Prostate gland (tissue), 2 donors: Measurements from ENCODE around the gene ACOT8.

Source experiments
- CTCF ChIP-seq, 4 experiments: fragments of 200-600 bp in 2 of 4; fragments of 450-650 bp in 2 of 4; sonication (generic) in 2 of 4; IDR thresholded peaks; 1 replicate in 3 of 4; 2 replicates in 1 of 4; pipeline ENCODE4 v1.5.1; 2016 to 2019; ENCODE audit warnings: antibody characterized with exemption in 4 of 4, mild to moderate bottlenecking in 2 of 4, moderate library complexity in 2 of 4
- POLR2A ChIP-seq: fragments of 450-650 bp; IDR thresholded peaks from one replicate; pipeline ENCODE4 v1.6.1; 2016; ENCODE audit warnings: antibody characterized with exemption, mild to moderate bottlenecking
- POLR2AphosphoS5 ChIP-seq: sonication (generic); formaldehyde crosslinking; IDR thresholded peaks from one replicate; pipeline ENCODE4 v1.6.1; 2017; ENCODE audit warnings: antibody characterized with exemption

GRCh38 chr20:45883100-45883469 is 25.9 kb upstream of the ACOT8 start:
- no peak for TF ChIP-seq CTCF (IDR thresholded peaks at IDR 0.05)
- TF ChIP-seq POLR2AphosphoS5: no peak
- TF ChIP-seq POLR2A: no peak
